Naive thymus-derived CD8-positive, alpha-beta T cell (primary cell): ENCODE measurements around the gene BRINP1. TPM values are rescaled to one million over a fixed set of nuclear protein-coding genes. Genes with fewer than 3 reads are reported as not detected.

ENCODE experiments used
- ATAC-seq, 2 donors: fragments of 150-1000 bp; cut with Tn5 transposase in 1 of 2; sonication (Bioruptor Pico), chemical (Tn5 transposase) in 1 of 2; 1 replicate in 1 of 2; 2 replicates in 1 of 2; pipeline ENCODE4 v1.10.0; 2021; ENCODE audit warnings: mild to moderate bottlenecking in 2 of 2, moderate library complexity in 2 of 2
- POLR2A ChIA-PET: fragments of 350-600 bp; sonication (Branson Sonifier 250); formaldehyde crosslinking; loops from one replicate; lab custom pipeline; 2021; ENCODE audit warnings: antibody characterized with exemption; lab: Charles Lee
- DNase-seq, 10 donors: peaks; one replicate each; pipeline versions ENCODE4 v3.0.0 to v3.0.0-alpha.2; 2020 to 2022
- H3K27ac Mint-ChIP-seq, 10 donors: one replicate each; pipeline ENCODE4 v1.8.0; 2020 to 2022; ENCODE audit warnings: mild to moderate bottlenecking in 10 of 10, mixed read lengths in 10 of 10, moderate library complexity in 4 of 10, inconsistent platforms in 1 of 10
- H3K27me3 Mint-ChIP-seq, 5 donors: one replicate each; pipeline ENCODE4 v1.8.0; 2021 to 2022; ENCODE audit warnings: mixed read lengths in 5 of 5
- H3K36me3 Mint-ChIP-seq, 3 donors: one replicate each; pipeline ENCODE4 v1.8.0; 2020 to 2022; ENCODE audit warnings: mixed read lengths in 3 of 3, mild to moderate bottlenecking in 2 of 3, inconsistent platforms in 1 of 3
- H3K4me1 Mint-ChIP-seq, 4 donors: one replicate each; pipeline ENCODE4 v1.8.0; 2021 to 2022; ENCODE audit warnings: mixed read lengths in 4 of 4
- H3K4me3 Mint-ChIP-seq, 10 donors: one replicate each; pipeline ENCODE4 v1.8.0; 2020 to 2022; ENCODE audit warnings: mild to moderate bottlenecking in 10 of 10, mixed read lengths in 10 of 10, moderate library complexity in 6 of 10, inconsistent platforms in 1 of 10
- H3K9me3 Mint-ChIP-seq, 9 donors: one replicate each; pipeline ENCODE4 v1.8.0; 2020 to 2022; ENCODE audit warnings: mixed read lengths in 9 of 9, mild to moderate bottlenecking in 3 of 9, inconsistent platforms in 1 of 9, moderate library complexity in 1 of 9
- polyA plus RNA-seq, 3 donors: library from polyadenylated mRNA; unstranded; fragments of 300-500 nt; fragmentation: Illumina TruSeq; gene quantifications; one replicate each; pipeline ENCODE4 v1.2.3, GENCODE V29; 2021
- total RNA-seq, 8 experiments: library from RNA in 2 of 8; stranded (reverse) in 2 of 8; gene quantifications; one replicate each; pipeline ENCODE4 v1.2.3 and lab custom pipeline; 2021 to 2026

Gene BRINP1
- total and polyA plus RNA-seq, 5 experiments from 2014 or later: not detected

DNA sequence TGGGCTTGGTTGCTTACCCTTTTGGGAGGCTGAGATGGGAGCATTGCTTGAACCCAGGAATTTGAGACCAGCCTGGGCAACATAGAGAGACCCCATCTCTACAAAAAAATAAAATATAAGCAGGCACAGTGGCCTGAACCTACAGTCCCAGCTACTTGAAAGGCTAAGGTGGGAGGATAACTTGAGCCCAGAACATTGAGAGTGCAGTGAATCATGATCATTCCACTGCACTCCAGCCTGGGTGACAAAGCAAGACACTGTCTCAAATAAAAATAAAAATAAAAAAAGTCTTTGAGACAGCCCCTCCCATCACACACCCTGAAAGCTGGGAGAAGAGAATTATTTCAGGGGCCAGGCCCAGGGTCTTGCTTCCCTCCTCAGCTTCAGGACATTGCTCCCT lies 251.8 kb downstream of the BRINP1 start:
- DNase-seq (no peak), ATAC-seq (no peak)
- Mint-ChIP-seq H3K27ac (no peak overlapping the region), H3K27me3 (peaks cover 0 to 8% (median 0%) of the 10 kb centered on the region in 5 donors), H3K9me3 (peaks cover 0 to 24% (median 4%) of the 10 kb centered on the region in 9 donors), H3K4me3 (no peak overlapping the region), H3K36me3 (no peaks in the 10 kb centered on the region), H3K4me1 (no peaks in the 10 kb centered on the region)
- POLR2A ChIA-PET: no interaction called here
